Activated naive CD4-positive, alpha-beta T cell treated with anti-CD3 and anti-CD28 coated beads, Interleukin-2, amount 10 ng/mL, durations not matched to agents 5 hours and 36 hours (primary cell): Measurements from ENCODE around the gene ITGA1. TPM values are rescaled to one million over a fixed set of nuclear protein-coding genes. Genes with fewer than 3 reads are reported as not detected.

ENCODE experiments used
- total RNA-seq, 2 experiments: library from RNA; stranded (reverse); gene quantifications; one replicate each; pipeline ENCODE4 v1.2.3, GENCODE V29; 2021

Gene ITGA1
- total RNA-seq: 1 to 10 TPM in 1 of 2 experiments, under 1 TPM in 1; 0.93 to 1.6 TPM

DNA sequence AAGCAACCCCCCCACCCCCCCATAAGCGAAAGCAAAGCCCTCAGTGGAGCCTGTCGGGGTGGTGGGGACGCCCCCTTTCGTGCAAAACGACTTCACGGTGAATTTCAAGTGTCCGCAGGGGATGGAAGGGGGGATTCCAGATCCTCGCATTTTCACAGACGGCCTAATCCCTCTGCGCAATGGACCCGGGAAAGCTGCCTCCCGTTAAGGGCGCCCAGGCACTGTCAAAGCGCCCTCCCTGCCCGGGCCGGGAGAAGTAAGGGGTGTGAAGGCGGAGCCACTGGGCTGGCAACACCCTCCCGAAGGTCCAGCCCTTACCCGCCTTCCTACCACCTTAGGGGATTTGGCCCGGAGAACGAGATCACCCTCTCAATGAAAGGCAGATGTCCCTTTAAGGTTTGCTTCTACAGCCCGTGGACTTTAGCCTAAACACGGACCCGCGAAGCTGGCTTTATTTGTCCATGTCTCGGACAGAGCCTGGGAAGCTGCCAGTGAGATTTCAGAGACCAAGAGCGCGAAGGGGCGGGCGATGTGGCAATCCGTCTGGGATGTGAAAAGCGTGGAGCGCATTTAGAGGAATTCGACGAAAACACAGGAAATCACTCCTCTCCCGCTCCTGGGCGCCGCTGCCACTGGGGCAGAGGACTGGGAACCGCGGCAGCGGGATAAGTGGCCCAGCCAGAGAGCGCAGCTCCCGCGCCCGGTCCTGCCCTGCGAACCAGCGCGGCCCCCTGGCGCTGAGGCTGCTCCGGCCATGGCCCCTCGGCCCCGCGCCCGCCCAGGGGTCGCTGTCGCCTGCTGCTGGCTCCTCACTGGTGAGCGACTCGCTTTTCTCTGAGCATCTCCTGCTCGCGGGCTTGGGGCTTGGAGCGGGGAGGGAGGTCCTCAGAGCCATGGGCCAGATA lies at the start of gene ITGA1, which contains the start of gene PELO:
Gene ITGA1, plus strand, starts transcription at position 317 of the 905 bp plus-strand sequence. Its CDS starts 438 bp downstream, at position 755.
Gene PELO, plus strand, starts transcription at position 317 of the 905 bp plus-strand sequence. CDS start 12,479 bp downstream, outside the sequence.

GRCh38 chr5:52989025-52989780 lies 201.5 kb downstream of the ITGA1 start, which contains the start of gene ITGA2:
ITGA2 (plus strand) TSS chr5:52989352; CDS start chr5:52989469, 117 bp downstream.

Other genes starting within 250 kb of the ITGA1 start
- 10 to 100 TPM in 1 of 2 experiments, 1 to 10 TPM in 1; 9.6 to 11.5 TPM for gene PELO, start within 50 bp of the ITGA1 start, total RNA-seq
- gene ITGA2, start 201.4 kb downstream of the ITGA1 start, total RNA-seq: 1 to 10 TPM; 5.0 TPM